ENCODE measurements around the gene RARA.
"Not testable (repeated sequence)": the region's sequence is repeated elsewhere in the genome, so short reads cannot be mapped to it uniquely, and the experiment has no call there.

Gene RARA

GRCh38 chr17:40303708-40304551 is 5.0 kb upstream of the RARA start:
- no peak overlapping the region for H3K4me3 ChIP-seq (ENCODE audit: low read length)
- DNase-seq (ENCODE audit: low read depth), result peak; percentile 64
- TF ChIP-seq CTCF (IDR thresholded peaks at IDR 0.05; ENCODE audit: insufficient read depth, low read depth, low read length, missing control alignments), result no peak

DNA sequence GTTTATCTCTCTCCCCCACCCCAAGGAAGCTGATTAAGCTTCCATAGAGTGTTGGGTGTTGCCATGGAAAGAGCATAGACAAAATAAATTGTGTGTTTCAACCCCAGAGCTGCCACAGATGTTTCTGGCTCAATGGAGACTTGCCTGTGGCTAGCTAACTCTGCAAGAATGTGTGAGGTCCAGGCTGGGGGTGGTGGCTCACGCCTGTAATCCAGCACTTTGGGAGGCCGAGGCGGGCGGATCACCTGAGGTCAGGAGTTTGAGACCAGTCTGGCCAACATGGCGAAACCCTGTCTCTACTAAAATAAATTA is 4.5 kb upstream of the RARA start:
- not testable (repeated sequence) for DNase-seq (ENCODE audit: low read depth); H3K4me3 ChIP-seq (ENCODE audit: low read length)

DNA sequence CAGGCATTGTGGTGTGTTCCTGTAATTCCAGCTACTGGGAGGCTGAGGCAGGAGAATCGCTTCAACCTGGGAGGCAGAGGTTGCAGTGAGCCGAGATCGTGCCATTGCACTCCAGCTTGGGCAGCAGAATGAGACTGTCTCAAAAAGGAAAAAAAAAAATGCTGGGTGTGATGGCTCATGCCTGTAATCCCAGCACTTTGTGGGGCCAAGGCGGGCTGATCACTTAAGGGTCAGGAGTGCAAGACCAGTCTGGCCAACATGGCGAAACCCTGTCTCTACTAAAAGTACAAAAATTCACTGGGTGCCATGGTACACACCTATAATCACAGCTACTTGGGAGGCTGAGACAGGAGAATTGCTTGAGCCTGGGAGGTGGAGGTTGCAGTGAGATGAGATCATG is 4.1 kb upstream of the RARA start:
- not testable (repeated sequence) for H3K4me3 ChIP-seq (ENCODE audit: low read length); DNase-seq (ENCODE audit: low read depth)

DNA sequence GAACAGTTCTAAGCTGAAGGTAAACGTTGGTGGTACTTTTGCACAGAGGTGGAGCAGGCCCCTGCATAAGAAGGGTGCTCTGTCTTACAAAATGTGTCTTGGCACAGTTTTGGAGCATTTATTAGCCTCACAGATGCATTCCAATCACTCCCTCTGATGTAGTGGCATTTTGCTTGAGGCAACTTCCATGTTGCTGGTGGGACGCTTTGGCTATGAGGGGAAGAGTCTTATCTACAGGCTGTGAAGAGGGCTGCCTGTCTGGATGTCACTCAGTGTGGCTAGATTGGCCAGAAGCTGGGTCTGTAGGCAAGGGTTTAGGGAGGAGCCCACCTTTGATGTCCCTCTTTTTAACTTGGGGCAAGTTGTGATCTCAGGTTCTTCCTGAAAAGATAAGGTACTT is 2.6 kb upstream of the RARA start:
- no peak for TF ChIP-seq CTCF (IDR thresholded peaks at IDR 0.05; ENCODE audit: insufficient read depth, low read depth, low read length, missing control alignments)
- H3K4me3 ChIP-seq (ENCODE audit: low read length), result no peak overlapping the region
- DNase-seq (ENCODE audit: low read depth), result no peak

- peak; percentile 55 for DNase-seq (ENCODE audit: low read depth)
- no peak overlapping the region for H3K4me3 ChIP-seq (ENCODE audit: low read length)
- no peak for TF ChIP-seq CTCF (IDR thresholded peaks at IDR 0.05; ENCODE audit: insufficient read depth, low read depth, low read length, missing control alignments)
Observed at GRCh38 chr17:40307001-40307730, 1.8 kb upstream of the RARA start.

DNA sequence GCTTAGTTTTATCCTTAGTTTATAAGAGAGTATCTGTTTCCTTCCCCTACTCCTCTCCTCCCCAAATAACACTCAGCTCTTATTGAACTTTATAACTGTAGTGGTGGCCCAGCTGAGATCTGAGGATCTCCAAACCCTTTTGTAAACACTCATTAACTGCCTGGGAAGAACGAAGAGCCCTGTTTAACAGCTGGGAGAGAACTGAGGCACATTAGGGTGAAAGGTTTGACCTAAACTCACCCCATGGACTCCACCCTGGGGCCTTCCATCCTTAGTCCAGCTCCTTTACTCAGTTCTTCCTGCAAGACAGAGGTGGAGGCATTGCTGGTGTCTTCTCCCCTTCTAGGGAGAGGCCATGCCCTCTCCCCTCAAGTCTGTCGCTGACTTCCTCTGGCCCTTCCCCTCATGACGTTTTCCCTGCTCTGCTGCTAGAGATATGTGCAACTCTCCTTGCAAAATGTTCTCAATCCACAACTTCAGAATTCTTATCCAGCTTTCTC is 1.2 kb upstream of the RARA start:
- no peak overlapping the region for H3K4me3 ChIP-seq (ENCODE audit: low read length)
- no peak for TF ChIP-seq CTCF (IDR thresholded peaks at IDR 0.05; ENCODE audit: insufficient read depth, low read depth, low read length, missing control alignments)
- no peak for DNase-seq (ENCODE audit: low read depth)

GRCh38 chr17:40309949-40310510 is 1.1 kb downstream of the RARA start:
- peak overlapping the region; percentile 77 for H3K4me3 ChIP-seq (ENCODE audit: low read length)
- no peak for TF ChIP-seq CTCF (IDR thresholded peaks at IDR 0.05; ENCODE audit: insufficient read depth, low read depth, low read length, missing control alignments)
- no peak for DNase-seq (ENCODE audit: low read depth)

All from epithelial cell of esophagus (primary cell).